MM.1S (cell line): ENCODE results near the gene ZNF630.

Experiments used
- EZH2phosphoT487 ChIP-seq: fragments of 300-600 bp; sonication (generic); IDR thresholded peaks from 2 replicates; pipeline ENCODE4 v1.6.1; 2018; ENCODE audit warnings: antibody characterized with exemption, low read length
- TF ChIP-seq, protein P1 (sequence below): fragments of 300-600 bp; sonication (generic); IDR thresholded peaks from 2 replicates; pipeline ENCODE4 v1.5.1; 2016; ENCODE audit warnings: antibody characterized with exemption, low read length, mixed read lengths

DNA sequence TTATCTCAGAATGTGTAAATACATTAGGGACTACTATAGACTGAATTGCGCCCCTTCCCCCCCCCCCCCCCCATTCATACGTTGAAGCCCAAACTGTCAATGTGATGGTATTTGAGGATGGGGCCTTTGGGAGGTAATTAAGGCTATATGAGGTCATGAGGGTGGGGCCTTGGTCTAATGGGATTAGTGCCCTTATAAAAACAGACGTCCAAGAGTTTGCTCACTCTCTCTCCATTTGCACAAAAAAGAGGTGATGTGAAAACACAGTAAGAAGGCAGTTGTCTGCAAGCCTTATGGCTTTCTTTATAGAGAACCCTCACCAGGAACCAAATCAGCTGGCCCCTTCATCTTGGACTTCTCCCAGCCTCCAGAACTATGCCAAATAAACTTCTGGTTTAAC, 49.3 kb downstream of the ZNF630 start:
- TF ChIP-seq, protein P1, sequence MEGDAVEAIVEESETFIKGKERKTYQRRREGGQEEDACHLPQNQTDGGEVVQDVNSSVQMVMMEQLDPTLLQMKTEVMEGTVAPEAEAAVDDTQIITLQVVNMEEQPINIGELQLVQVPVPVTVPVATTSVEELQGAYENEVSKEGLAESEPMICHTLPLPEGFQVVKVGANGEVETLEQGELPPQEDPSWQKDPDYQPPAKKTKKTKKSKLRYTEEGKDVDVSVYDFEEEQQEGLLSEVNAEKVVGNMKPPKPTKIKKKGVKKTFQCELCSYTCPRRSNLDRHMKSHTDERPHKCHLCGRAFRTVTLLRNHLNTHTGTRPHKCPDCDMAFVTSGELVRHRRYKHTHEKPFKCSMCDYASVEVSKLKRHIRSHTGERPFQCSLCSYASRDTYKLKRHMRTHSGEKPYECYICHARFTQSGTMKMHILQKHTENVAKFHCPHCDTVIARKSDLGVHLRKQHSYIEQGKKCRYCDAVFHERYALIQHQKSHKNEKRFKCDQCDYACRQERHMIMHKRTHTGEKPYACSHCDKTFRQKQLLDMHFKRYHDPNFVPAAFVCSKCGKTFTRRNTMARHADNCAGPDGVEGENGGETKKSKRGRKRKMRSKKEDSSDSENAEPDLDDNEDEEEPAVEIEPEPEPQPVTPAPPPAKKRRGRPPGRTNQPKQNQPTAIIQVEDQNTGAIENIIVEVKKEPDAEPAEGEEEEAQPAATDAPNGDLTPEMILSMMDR: no peak
- no peak for TF ChIP-seq EZH2phosphoT487
